Endothelial cell of umbilical vein (primary cell): Measurements from ENCODE around the gene LAG3. TPM values are rescaled to one million over a fixed set of nuclear protein-coding genes. Genes with fewer than 3 reads are reported as not detected.

Experiments
- BruUV-seq: library from RNA; stranded (reverse); fragments of 400-500 nt; replicated peaks from 2 replicates; lab custom pipeline; 2021; lab: Mats Ljungman, UMichigan
- CTCF ChIA-PET: fragments of 300-600, 350-600 bp; sonication (Branson Sonifier 250); formaldehyde crosslinking; loops from one replicate; lab custom pipeline; 2021; ENCODE audit warnings: antibody characterized with exemption, inconsistent platforms; lab: Charles Lee
- POLR2A ChIA-PET: fragments of 300-600, 350-600 bp; sonication (Branson Sonifier 250); formaldehyde crosslinking; loops from one replicate; lab custom pipeline; 2021; ENCODE audit warnings: antibody characterized with exemption, inconsistent platforms; lab: Charles Lee
- DNase-seq: peaks from one replicate; pipeline ENCODE4 v3.0.0-alpha.2; 2011; ENCODE audit warnings: low read depth, low spot score
- FAIRE-seq: peaks from 2 replicates; lab custom pipeline; 2011; peaks lifted over from hg19 to GRCh38; lab: Jason Lieb, UNC
- H2AFZ ChIP-seq: 2 replicates; pipeline ENCODE4 v1.6.0; 2012; ENCODE audit warnings: low read depth, low read length, control low read depth, inconsistent platforms
- H3K27ac ChIP-seq: 2 replicates; pipeline ENCODE4 v1.5.1; 2011; ENCODE audit warnings: low read depth, mild to moderate bottlenecking, control low read depth, low read length, moderate library complexity; ENCODE audit not compliant: insufficient read depth
- H3K27me3 ChIP-seq, 2 experiments: 2 replicates each; pipeline versions ENCODE4 v1.6.0 to v1.6.1; 2011; ENCODE audit warnings: low read length in 2 of 2, mixed read lengths in 1 of 2; ENCODE audit not compliant: control insufficient read depth in 2 of 2, insufficient read depth in 2 of 2
- H3K36me3 ChIP-seq, 2 experiments: 2 replicates in 1 of 2; 3 replicates in 1 of 2; pipeline ENCODE4 v1.5.1; 2011; ENCODE audit warnings: low read length in 2 of 2, mild to moderate bottlenecking in 1 of 2, moderate library complexity in 1 of 2; ENCODE audit not compliant: control insufficient read depth in 2 of 2, insufficient read depth in 2 of 2; ENCODE audit errors: extremely low read depth in 1 of 2
- H3K4me1 ChIP-seq: 3 replicates; pipeline ENCODE4 v1.5.1; 2011; ENCODE audit warnings: mild to moderate bottlenecking, low read length; ENCODE audit not compliant: control insufficient read depth, insufficient read depth; ENCODE audit errors: extremely low read depth
- H3K4me2 ChIP-seq: 2 replicates; pipeline ENCODE4 v1.6.1; 2011; ENCODE audit warnings: low read length, control low read depth, mixed read lengths; ENCODE audit not compliant: insufficient read depth
- H3K4me3 ChIP-seq, 3 experiments: fragments of 200-600 bp in 1 of 3; sonication (generic), shearing (Covaris generic) in 1 of 3; replicated peaks in 1 of 3; 2 replicates each; pipeline ENCODE4 v1.5.1; 2011 to 2016; ENCODE audit warnings: control low read depth in 3 of 3, low read length in 3 of 3, mild to moderate bottlenecking in 2 of 3, inconsistent platforms in 1 of 3, low read depth in 1 of 3, moderate library complexity in 1 of 3; ENCODE audit not compliant: insufficient read depth in 1 of 3
- H3K79me2 ChIP-seq: 2 replicates; pipeline ENCODE4 v1.6.0; 2012; ENCODE audit warnings: low read length, inconsistent platforms; ENCODE audit not compliant: control insufficient read depth, insufficient read depth
- H3K9ac ChIP-seq: replicated peaks from 2 replicates; pipeline ENCODE3; 2011; ENCODE audit warnings: low read length, control low read depth; ENCODE audit not compliant: insufficient read depth; ENCODE audit errors: extremely low read depth
- H3K9me1 ChIP-seq: replicated peaks from 3 replicates; pipeline ENCODE4 v1.6.0; 2011; ENCODE audit warnings: mild to moderate bottlenecking, low read length; ENCODE audit not compliant: control insufficient read depth, insufficient read depth; ENCODE audit errors: extremely low read depth
- H3K9me3 ChIP-seq: replicated peaks from 2 replicates; pipeline ENCODE4 v1.5.1; 2012; ENCODE audit warnings: low read length, inconsistent platforms; ENCODE audit not compliant: control insufficient read depth, insufficient read depth
- H4K20me1 ChIP-seq: replicated peaks from 2 replicates; pipeline ENCODE3; 2011; ENCODE audit warnings: mild to moderate bottlenecking, low read length; ENCODE audit not compliant: control insufficient read depth, insufficient read depth; ENCODE audit errors: extremely low read depth
- CTCF ChIP-seq, 2 donors: IDR thresholded peaks; 1 replicate in 1 of 2; 2 replicates in 1 of 2; pipeline ENCODE4 v1.5.1; 2011; ENCODE audit warnings: low read length in 2 of 2, mild to moderate bottlenecking in 2 of 2, moderate library complexity in 2 of 2, control low read depth in 1 of 2, inconsistent platforms in 1 of 2, low read depth in 1 of 2; ENCODE audit not compliant: insufficient read depth in 1 of 2; ENCODE audit errors: extremely low read depth in 1 of 2
- EZH2 ChIP-seq: IDR thresholded peaks from 2 replicates; pipeline ENCODE4 v1.6.1; 2012; ENCODE audit warnings: borderline replicate concordance, low read depth, mild to moderate bottlenecking, moderate library complexity, low read length, inconsistent platforms; ENCODE audit not compliant: severe bottlenecking
- FOS ChIP-seq: IDR thresholded peaks from 2 replicates; pipeline ENCODE4 v1.6.1; 2011; ENCODE audit warnings: mild to moderate bottlenecking, low read length, moderate library complexity, borderline replicate concordance; ENCODE audit not compliant: insufficient read depth
- GATA2 ChIP-seq: IDR thresholded peaks from 2 replicates; pipeline ENCODE4 v1.7.0; 2011; ENCODE audit warnings: low read depth, mild to moderate bottlenecking, moderate library complexity, mixed read lengths, low read length; ENCODE audit not compliant: insufficient read length, insufficient read depth
- JUN ChIP-seq: IDR thresholded peaks from 2 replicates; pipeline ENCODE4 v1.6.1; 2011; ENCODE audit warnings: borderline replicate concordance, low read depth; ENCODE audit not compliant: insufficient read length, insufficient read depth
- MYC ChIP-seq: IDR thresholded peaks from one replicate; pipeline ENCODE4 v1.6.1; 2011; ENCODE audit warnings: mild to moderate bottlenecking, low read depth, low read length
- POLR2A ChIP-seq: IDR thresholded peaks from 2 replicates; pipeline ENCODE4 v1.6.1; 2012; ENCODE audit warnings: low read depth, mild to moderate bottlenecking, control low read depth, low read length
- POLR2AphosphoS5 ChIP-seq: IDR thresholded peaks from 2 replicates; pipeline ENCODE4 v1.6.1; 2012; ENCODE audit warnings: low read depth, mild to moderate bottlenecking, control low read depth, low read length, moderate library complexity; ENCODE audit not compliant: insufficient read depth
- dilution Hi-C: fragments of 300-500 bp; cut with MboI; formaldehyde crosslinking; loops from one replicate; pipeline ENCODE4 v1.15.0; 2019; ENCODE audit warnings: low sequenced_read_pairs; ENCODE audit not compliant: extremely low pct_ligation_motif_present
- intact Hi-C: fragments of 100-400 bp; cut with micrococcal nuclease; formaldehyde crosslinking; loops from one replicate; pipeline ENCODE4 v1.10.0; 2022
- polyA plus RNA-seq, 4 experiments: library from polyadenylated mRNA; depleted of rRNA in 3 of 4; stranded (reverse) in 3 of 4; unstranded in 1 of 4; fragments of >200 nt; gene quantifications; 2 replicates each; pipeline versions ENCODE4 v1.2.1 to v1.2.3, GENCODE V29; 2011 to 2012; ENCODE audit warnings: missing spikeins in 1 of 4
- total RNA-seq: library from RNA; stranded (reverse); gene quantifications from 2 replicates; pipeline ENCODE4 v1.2.3, GENCODE V29; 2021
- TF ChIP-seq, protein P1 (sequence below): IDR thresholded peaks from 2 replicates; pipeline ENCODE4 v1.6.1; 2011; ENCODE audit not compliant: insufficient read depth, insufficient read length

The LAG3 gene
- total and polyA plus RNA-seq, 2 donors (not counting 3 experiments of a cell fraction or from before 2014, with no cell fraction given), result 1.3 to 3.8 TPM

DNA sequence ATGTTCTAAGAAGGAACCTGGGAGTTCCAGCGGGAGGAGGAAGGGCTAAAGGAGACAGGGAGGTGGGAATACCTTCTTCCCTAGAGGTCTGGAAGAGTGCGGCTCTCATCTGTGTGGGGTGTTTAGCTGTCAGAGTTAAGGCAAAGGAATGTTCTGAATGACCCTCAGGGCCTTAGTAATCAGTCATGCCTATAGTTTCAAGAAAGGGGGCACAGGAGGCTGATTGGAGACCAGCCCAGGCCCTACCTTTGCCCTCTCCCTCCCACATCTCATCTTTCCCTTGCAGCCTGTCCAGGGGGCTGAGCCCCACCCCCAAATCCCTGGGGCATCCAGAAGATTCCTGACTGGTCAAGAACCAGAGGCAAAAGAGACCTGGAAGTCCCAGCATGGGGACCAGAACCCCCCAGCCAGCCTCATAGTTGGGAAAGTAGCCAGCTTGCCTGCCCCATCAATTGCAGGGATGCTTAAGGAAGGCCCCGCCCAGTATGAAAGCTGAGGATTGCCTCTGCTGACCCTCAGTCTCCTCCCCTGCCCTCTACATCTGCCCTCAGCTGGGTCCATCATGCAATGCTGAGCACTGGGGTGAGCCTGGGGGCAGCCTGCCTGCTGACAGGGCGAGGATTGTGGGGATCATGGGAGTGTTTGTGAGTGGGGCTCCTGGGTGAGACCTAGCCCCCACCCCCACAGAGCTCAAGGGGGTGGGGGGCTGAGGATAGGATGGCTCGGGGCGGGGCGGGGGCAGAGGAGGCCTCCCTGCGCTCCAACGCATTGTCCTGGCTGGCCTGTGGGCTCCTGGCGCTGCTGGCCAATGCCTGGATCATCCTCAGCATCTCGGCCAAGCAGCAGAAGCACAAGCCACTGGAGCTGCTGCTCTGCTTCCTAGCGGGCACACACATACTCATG lies 51.1 kb downstream of the LAG3 start:
- no peak for TF ChIP-seq POLR2AphosphoS5
- no peak for TF ChIP-seq EZH2
- TF ChIP-seq GATA2, result no peak
- no peak for TF ChIP-seq FOS
- no peak for TF ChIP-seq MYC
- TF ChIP-seq CTCF (IDR thresholded peaks at IDR 0.05; ENCODE audit: extremely low read depth in 1 of 2, insufficient read depth in 1 of 2, low read depth in 1 of 2, low read length in 2 of 2), result no peak
- no peak for TF ChIP-seq POLR2A
- TF ChIP-seq JUN, result no peak
- TF ChIP-seq, protein P1, sequence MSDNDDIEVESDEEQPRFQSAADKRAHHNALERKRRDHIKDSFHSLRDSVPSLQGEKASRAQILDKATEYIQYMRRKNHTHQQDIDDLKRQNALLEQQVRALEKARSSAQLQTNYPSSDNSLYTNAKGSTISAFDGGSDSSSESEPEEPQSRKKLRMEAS, result no peak
- peaks cover 24% of the 10 kb centered on the region for H3K4me1 ChIP-seq
- H3K4me2 ChIP-seq, result no peak overlapping the region
- H3K9me3 ChIP-seq, result no peaks in the 10 kb centered on the region
- H3K27me3 ChIP-seq, result peaks cover 3% of the 10 kb centered on the region in 2 experiments
- no peak overlapping the region for H3K9ac ChIP-seq
- H3K79me2 ChIP-seq, result peaks cover 2% of the 10 kb centered on the region
- no peaks in the 10 kb centered on the region for H3K9me1 ChIP-seq
- FAIRE-seq (no peak), DNase-seq (no peak)
- H3K4me3 ChIP-seq, result no peak overlapping the region
- no peaks in the 10 kb centered on the region for H4K20me1 ChIP-seq
- no TSS peak for BruUV-seq
- no peak overlapping the region for H2AFZ ChIP-seq
- CTCF ChIA-PET, result interaction anchor here (2.5 to 12.0 kb wide), 2 partner anchors 70 to 205 kb away, joined by 5 to 148 read pairs; partner anchors contain the start of gene MLF2
- POLR2A ChIA-PET, result no interaction called here
- dilution Hi-C loops (no loop called here), intact Hi-C loops (no loop called here)
- no peaks in the 10 kb centered on the region for H3K36me3 ChIP-seq
- H3K27ac ChIP-seq, result no peak overlapping the region
